Right atrium auricular region (tissue), 2 donors: ENCODE results near the gene EFCC1. TPM values are rescaled to one million over a fixed set of nuclear protein-coding genes. Genes with fewer than 3 reads are reported as not detected.

ENCODE experiments used
- DNase-seq: peaks from one replicate; pipeline ENCODE4 v3.0.0-alpha.2; 2019; ENCODE audit warnings: low spot score
- H3K27ac ChIP-seq, 2 donors: fragments of 200-600 bp; sonication (generic); 1 replicate in 1 of 2; 2 replicates in 1 of 2; pipeline ENCODE4 v1.5.1; 2016 to 2019
- H3K27me3 ChIP-seq, 2 donors: fragments of 200-600 bp; sonication (generic); one replicate each; pipeline versions ENCODE4 v1.5.1 to v1.6.0; 2017 to 2019
- H3K36me3 ChIP-seq: fragments of 200-600 bp; sonication (generic); one replicate; pipeline ENCODE4 v1.5.1; 2016
- H3K4me1 ChIP-seq, 2 donors: fragments of 200-600 bp; sonication (generic); one replicate each; pipeline versions ENCODE4 v1.5.1 to v1.6.0; 2017 to 2019
- H3K4me3 ChIP-seq, 2 donors: fragments of 200-600 bp; sonication (generic); 1 replicate in 1 of 2; 2 replicates in 1 of 2; pipeline ENCODE4 v1.5.1; 2017 to 2019; ENCODE audit warnings: mild to moderate bottlenecking in 1 of 2, moderate library complexity in 1 of 2
- H3K9me3 ChIP-seq, 2 donors: fragments of 200-600 bp; sonication (generic); one replicate each; pipeline ENCODE4 v1.5.1; 2019
- CTCF ChIP-seq, 2 donors: fragments of 200-600 bp; sonication (generic); IDR thresholded peaks; one replicate each; pipeline ENCODE4 v1.5.1; 2019; ENCODE audit warnings: antibody characterized with exemption in 2 of 2
- total RNA-seq, 2 donors: library from RNA; depleted of rRNA; stranded (reverse); fragments of >200 nt; gene quantifications; one replicate each; pipeline ENCODE4 v1.1.0, GENCODE V29; 2016

The EFCC1 gene
- total RNA-seq, 2 donors from 2014 or later = 1.2 to 1.5 TPM

DNA sequence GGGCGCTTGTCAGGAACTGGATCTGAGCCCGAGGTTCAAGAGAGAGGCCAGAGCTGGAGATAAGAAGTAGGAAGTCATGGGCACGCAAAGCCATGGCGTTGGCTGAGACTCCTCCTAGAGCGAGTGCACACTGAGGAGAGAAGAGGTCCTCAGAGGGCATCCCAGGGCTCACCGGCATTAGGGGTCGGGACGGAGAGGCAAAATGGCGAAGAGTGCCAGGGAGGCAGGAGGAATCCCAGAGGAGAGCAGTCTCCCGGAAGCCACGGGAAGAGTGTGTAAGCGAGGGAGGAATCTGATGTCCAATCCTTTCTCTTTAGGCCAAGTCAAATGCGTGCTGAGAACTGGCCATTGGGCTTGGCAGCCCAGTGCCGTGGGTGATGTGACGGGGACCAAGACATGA lies 24.0 kb downstream of the EFCC1 start:
- TF ChIP-seq CTCF (IDR thresholded peaks at IDR 0.05) = no peak
- H3K9me3 ChIP-seq = no peaks in the 10 kb centered on the region
- peaks cover 0 to 62% of the 10 kb centered on the region in 2 donors for H3K4me1 ChIP-seq
- no peaks in the 10 kb centered on the region for H3K36me3 ChIP-seq
- peak overlapping the region; percentile 62 to 72 for H3K27ac ChIP-seq
- H3K4me3 ChIP-seq = no peak overlapping the region
- no peak for DNase-seq
- no peaks in the 10 kb centered on the region for H3K27me3 ChIP-seq

DNA sequence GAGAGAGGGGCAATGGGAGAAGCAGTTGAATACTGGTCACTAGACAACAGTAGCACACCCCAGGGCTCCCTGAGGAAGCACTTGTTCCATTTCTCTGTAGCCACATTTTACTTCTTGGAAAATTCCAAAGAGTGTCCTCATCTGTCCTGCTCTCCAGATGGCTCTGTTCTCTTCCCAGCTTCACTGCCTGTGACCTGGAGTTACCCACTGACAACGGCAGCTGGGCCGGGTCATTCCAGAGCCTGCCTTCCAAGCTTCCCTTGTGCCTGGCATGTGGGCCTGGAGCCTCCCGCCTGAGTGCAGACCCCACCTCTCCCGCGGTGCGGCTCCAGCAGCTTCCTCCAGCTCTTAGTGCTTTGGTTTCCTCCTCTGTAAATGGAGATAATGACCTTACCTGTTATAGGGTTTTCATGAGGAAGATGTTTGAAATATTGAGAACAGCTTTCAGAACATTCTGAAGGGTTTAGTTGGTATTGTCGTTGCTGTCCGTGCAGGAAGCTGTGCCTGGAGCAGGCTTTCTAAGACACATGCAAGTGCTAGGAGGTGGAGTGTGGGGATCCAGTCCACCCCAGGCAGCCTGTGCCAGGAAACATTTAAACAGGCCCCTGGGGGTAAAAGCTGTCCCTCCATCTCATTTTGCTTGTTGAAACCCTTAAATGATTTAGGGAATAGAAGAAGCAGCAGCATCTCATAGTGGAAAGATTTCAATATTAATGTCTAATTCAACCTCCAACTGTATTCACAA lies 24.8 kb downstream of the EFCC1 start:
- no peak overlapping the region for H3K4me3 ChIP-seq
- DNase-seq = no peak
- no peaks in the 10 kb centered on the region for H3K27me3 ChIP-seq
- H3K9me3 ChIP-seq = no peaks in the 10 kb centered on the region
- no peak for TF ChIP-seq CTCF (IDR thresholded peaks at IDR 0.05)
- peaks cover 0 to 58% of the 10 kb centered on the region in 2 donors for H3K4me1 ChIP-seq
- peak overlapping the region; percentile 62 to 72 for H3K27ac ChIP-seq
- no peaks in the 10 kb centered on the region for H3K36me3 ChIP-seq

- H3K36me3 ChIP-seq = no peaks in the 10 kb centered on the region
- H3K27me3 ChIP-seq = no peaks in the 10 kb centered on the region
- H3K27ac ChIP-seq = peak overlapping the region; percentile 60 to 72
- peaks cover 0 to 49% of the 10 kb centered on the region in 2 donors for H3K4me1 ChIP-seq
- peak; percentile 95 for DNase-seq
- peak overlapping the region; percentile 48 to 60 for H3K4me3 ChIP-seq
- no peaks in the 10 kb centered on the region for H3K9me3 ChIP-seq
- peak; percentile 67 to 88 for TF ChIP-seq CTCF (IDR thresholded peaks at IDR 0.05)
Measured at GRCh38 chr3:129026728-129027543, 25.8 kb downstream of the EFCC1 start.

DNA sequence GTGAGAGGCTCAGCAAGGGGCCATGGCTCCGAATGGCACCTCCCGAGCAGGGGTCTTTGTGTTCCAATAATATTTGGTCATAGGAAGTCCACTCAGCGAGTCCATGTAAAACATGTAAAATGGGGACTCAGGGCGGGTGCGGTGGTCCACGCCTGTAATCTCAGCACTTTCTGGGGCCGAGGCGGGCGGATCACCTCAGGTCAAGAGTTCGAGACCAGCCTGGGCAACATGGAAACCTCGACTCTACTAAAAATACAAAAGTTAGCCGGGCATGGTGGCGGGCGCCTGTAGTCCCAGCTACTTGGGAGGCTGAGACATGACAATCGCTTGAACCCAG lies 26.4 kb downstream of the EFCC1 start:
- peak overlapping the region; percentile 48 to 60 for H3K4me3 ChIP-seq
- H3K27ac ChIP-seq = peak overlapping the region; percentile 3 to 72
- no peaks in the 10 kb centered on the region for H3K27me3 ChIP-seq
- H3K4me1 ChIP-seq = peaks cover 0 to 43% of the 10 kb centered on the region in 2 donors
- TF ChIP-seq CTCF (IDR thresholded peaks at IDR 0.05) = no peak
- DNase-seq = no peak
- no peaks in the 10 kb centered on the region for H3K9me3 ChIP-seq
- H3K36me3 ChIP-seq = no peaks in the 10 kb centered on the region

DNA sequence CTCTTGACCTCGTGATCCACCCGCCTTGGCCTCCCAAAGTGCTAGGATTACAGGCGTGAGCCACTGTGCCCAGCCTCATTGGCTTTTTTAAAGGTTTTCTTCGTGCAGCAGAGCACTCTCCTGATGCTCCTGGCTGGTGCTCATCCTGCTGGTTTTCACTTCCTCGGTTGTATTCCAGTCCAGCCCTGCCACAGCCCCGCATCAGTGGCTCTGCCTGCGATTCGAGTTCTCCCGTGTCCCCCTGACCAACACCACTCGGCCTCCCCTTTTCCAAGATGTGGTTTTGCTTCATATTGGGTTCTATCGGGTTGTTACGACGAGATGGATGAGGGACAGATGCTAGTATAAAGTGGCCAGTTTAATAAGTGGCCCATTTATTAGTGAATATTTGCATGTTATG lies 27.8 kb downstream of the EFCC1 start:
- no peak for TF ChIP-seq CTCF (IDR thresholded peaks at IDR 0.05)
- Histone ChIP-seq H3K27ac (no peak overlapping the region), H3K36me3 (no peaks in the 10 kb centered on the region), H3K9me3 (no peaks in the 10 kb centered on the region), H3K27me3 (no peaks in the 10 kb centered on the region), H3K4me3 (no peak overlapping the region), H3K4me1 (peaks cover 0 to 34% of the 10 kb centered on the region in 2 donors)
- no peak for DNase-seq
